Measurements from ENCODE around the gene IL9.

Gene IL9

DNA sequence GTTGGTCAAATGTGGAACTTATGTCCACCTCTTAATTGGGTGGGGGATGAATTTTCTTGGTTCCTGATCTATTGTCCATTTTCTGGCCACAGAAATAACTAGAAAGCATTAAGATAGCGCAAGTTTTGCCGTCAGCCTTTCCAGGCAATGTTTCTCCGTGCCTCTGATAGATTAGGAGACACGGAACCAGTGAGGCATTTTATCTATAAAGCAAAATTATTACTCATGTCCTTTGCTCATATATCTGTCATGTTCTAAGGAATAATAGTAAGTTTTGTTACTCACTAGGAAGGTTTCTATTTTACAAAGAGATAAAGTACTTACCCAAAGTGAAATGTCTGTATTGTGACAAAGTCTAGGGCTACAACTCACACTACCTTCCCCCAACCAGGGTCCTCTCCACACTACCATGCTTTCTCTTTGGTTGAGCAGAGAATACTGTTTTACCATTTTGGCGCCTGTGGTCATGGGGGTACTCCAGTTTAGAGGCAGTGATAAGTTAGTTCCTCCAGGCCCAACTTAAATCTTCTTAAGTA, 19.9 kb upstream of the IL9 start:
- H3K4me3 ChIP-seq (replicated peaks; ENCODE audit: low read depth, low read length): no peak overlapping the region
- DNase-seq (ENCODE audit: low read depth): peak; percentile 17
- no peak for TF ChIP-seq CTCF (IDR thresholded peaks at IDR 0.05; ENCODE audit: low read length, missing control alignments)

DNA sequence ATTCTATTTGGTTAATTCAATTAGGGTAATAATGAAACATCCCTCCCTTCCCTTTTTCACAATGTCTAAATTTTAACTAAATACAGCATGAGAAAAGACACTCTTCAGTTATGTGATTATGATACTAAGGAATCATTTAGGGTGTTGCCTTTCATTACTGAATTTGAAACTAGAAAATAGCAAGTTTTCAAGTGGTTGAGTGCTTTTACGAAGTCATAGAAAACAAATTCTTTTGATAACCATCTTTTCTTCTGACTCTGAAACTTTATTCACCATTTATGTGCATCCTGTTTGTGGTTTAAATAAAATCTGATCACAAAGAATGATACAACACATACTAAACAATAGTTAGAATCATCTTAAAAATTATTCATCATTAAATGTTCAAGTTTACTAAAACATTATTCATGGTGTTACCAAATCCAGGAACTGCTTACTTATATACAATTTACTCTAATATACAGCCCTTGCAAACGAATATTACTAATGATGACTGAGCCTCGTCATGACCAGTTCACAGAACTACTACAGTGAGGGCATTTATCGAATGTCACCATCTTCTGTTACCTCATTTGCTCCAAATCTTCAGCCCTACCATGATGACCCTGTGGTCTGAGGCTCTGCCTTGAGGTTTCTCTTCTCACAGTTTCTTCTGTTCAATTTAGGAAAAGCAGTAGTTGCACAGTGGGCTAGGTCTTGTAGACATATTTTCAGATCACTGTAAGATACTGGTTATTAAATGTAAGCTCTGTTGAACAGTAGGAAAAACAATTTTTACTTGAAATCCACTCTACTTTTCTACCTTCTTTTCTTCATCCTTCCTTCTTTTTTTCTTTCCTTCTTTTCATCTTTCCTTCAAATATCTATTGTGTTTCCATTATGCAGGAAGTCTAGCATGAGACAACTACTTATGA, 18.3 kb upstream of the IL9 start:
- DNase-seq (ENCODE audit: low read depth): no peak
- no peak overlapping the region for H3K4me3 ChIP-seq (replicated peaks; ENCODE audit: low read depth, low read length)
- TF ChIP-seq CTCF (IDR thresholded peaks at IDR 0.05; ENCODE audit: low read length, missing control alignments): no peak

- DNase-seq (ENCODE audit: low read depth): no peak
- no peak for TF ChIP-seq CTCF (IDR thresholded peaks at IDR 0.05; ENCODE audit: low read length, missing control alignments)
- no peak overlapping the region for H3K4me3 ChIP-seq (replicated peaks; ENCODE audit: low read depth, low read length)
Measured at GRCh38 chr5:135905144-135905543, 9.5 kb upstream of the IL9 start.

DNA sequence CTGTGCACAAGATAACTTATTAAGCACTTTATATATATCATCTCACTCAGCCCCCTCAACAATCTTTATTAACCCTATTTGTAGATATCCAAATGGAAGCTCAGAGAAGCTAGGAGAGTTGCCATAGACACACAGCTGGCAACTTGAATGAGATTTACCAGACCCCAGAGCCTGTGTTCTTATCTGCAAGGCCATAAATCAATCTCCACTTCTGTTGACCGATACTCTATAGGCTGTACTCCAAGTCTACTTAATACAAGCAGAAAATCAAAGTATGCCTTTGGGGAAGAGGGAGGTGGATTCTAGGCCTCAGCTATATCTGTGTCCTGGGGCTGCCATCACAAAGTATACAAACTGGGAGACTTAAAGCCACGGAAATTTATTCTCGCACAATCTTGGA, 6.0 kb upstream of the IL9 start:
- H3K4me3 ChIP-seq (replicated peaks; ENCODE audit: low read depth, low read length): no peak overlapping the region
- no peak for TF ChIP-seq CTCF (IDR thresholded peaks at IDR 0.05; ENCODE audit: low read length, missing control alignments)
- DNase-seq (ENCODE audit: low read depth): no peak

DNA sequence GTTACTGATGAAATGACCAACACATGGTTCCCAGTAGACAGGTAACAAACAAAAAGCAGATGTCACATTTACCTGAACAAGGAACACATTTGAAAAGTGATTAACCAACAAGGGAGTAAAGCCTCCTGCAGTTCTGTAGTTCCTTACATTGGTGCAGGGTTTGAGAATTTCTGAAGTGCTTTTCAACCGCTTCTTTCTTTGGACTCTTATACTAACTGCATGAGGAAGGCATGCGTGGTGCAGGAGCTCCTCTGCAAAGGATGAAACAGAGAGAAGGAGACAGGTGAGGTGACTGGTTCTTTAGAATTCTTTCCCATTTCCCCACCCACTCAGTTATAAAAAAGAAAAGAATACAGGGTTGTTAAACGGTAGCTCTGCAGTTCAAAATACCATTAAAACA, 4.6 kb upstream of the IL9 start:
- H3K4me3 ChIP-seq (replicated peaks; ENCODE audit: low read depth, low read length): no peak overlapping the region
- TF ChIP-seq CTCF (IDR thresholded peaks at IDR 0.05; ENCODE audit: low read length, missing control alignments): no peak
- no peak for DNase-seq (ENCODE audit: low read depth)

DNA sequence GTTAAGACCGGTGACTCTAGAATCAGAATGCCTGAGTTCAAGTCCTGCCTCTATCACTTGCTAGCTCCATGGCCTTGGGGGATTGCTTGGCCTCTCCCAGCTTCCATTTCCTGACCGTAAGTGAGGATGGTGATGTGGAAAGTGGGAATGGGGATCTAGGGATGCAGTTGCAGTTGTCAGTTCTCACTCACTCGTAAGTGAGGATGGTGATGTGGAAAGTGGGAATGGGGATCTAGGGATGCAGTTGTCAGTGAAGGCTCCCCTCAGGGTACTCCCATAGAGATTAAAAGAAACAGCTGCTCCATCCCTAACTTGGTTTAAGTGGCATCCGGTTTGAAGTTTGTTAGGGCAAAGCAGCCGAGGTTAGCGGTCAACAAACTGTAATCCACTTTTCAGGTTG, 3.0 kb upstream of the IL9 start:
- no peak for DNase-seq (ENCODE audit: low read depth)
- TF ChIP-seq CTCF (IDR thresholded peaks at IDR 0.05; ENCODE audit: low read length, missing control alignments): no peak
- no peak overlapping the region for H3K4me3 ChIP-seq (replicated peaks; ENCODE audit: low read depth, low read length)

Data from fibroblast of pulmonary artery (primary cell).